Caco-2 (cell line): ENCODE results near the gene UBTD2. TPM values are rescaled to one million over a fixed set of nuclear protein-coding genes. Genes with fewer than 3 reads are reported as not detected.
"Not testable (repeated sequence)": the region's sequence is repeated elsewhere in the genome, so short reads cannot be mapped to it uniquely, and the experiment has no call there.

Experiments used
- BruUV-seq: library from RNA; stranded (reverse); fragments of 400-500 nt; replicated peaks from 2 replicates; lab custom pipeline; 2021; lab: Mats Ljungman, UMichigan
- CTCF ChIA-PET: fragments of 300-600 bp; sonication (Branson Sonifier 250); formaldehyde crosslinking; loops from one replicate; lab custom pipeline; 2022; ENCODE audit warnings: antibody characterized with exemption; lab: Charles Lee
- POLR2A ChIA-PET: fragments of 300-600 bp; sonication (Branson Sonifier 250); formaldehyde crosslinking; loops from one replicate; lab custom pipeline; 2022; ENCODE audit warnings: antibody characterized with exemption; lab: Charles Lee
- DNase-seq, 2 experiments: peaks; one replicate each; pipeline versions ENCODE4 v3.0.0 to v3.0.0-alpha.2; 2020 to 2022
- H3K27me3 ChIP-seq: replicated peaks from 2 replicates; pipeline ENCODE4 v1.6.0; 2011; ENCODE audit warnings: low read length; ENCODE audit not compliant: control insufficient read depth, insufficient read depth
- H3K36me3 ChIP-seq: 2 replicates; pipeline ENCODE4 v1.5.1; 2011; ENCODE audit warnings: low read length; ENCODE audit not compliant: control insufficient read depth, insufficient read depth
- H3K4me1 ChIP-seq: fragments of 250-450 bp; sonication (Bioruptor Pico); 2 replicates; pipeline ENCODE4 v1.5.1; 2020; ENCODE audit warnings: mild to moderate bottlenecking
- H3K4me3 ChIP-seq: 2 replicates; pipeline ENCODE4 v1.5.1; 2011; ENCODE audit warnings: low read depth, mild to moderate bottlenecking, control low read depth, low read length
- H3K9me3 ChIP-seq: fragments of 250-450 bp; sonication (Bioruptor Pico); 2 replicates; pipeline ENCODE4 v1.5.1; 2020; ENCODE audit warnings: mild to moderate bottlenecking, moderate library complexity
- H3K27ac Mint-ChIP-seq: one replicate; pipeline ENCODE4 v1.8.0; 2022; ENCODE audit warnings: mixed read lengths; ENCODE audit not compliant: unreplicated experiment
- H3K27me3 Mint-ChIP-seq: one replicate; pipeline ENCODE4 v1.8.0; 2022; ENCODE audit warnings: mixed read lengths; ENCODE audit not compliant: insufficient read depth, unreplicated experiment
- H3K36me3 Mint-ChIP-seq: one replicate; pipeline ENCODE4 v1.8.0; 2022; ENCODE audit warnings: mild to moderate bottlenecking, mixed read lengths; ENCODE audit not compliant: insufficient read depth, unreplicated experiment
- H3K4me1 Mint-ChIP-seq: one replicate; pipeline ENCODE4 v1.8.0; 2022; ENCODE audit warnings: low read depth, mixed read lengths; ENCODE audit not compliant: unreplicated experiment
- H3K4me3 Mint-ChIP-seq: one replicate; pipeline ENCODE4 v1.8.0; 2022; ENCODE audit warnings: mild to moderate bottlenecking, moderate library complexity, mixed read lengths; ENCODE audit not compliant: unreplicated experiment
- H3K9me3 Mint-ChIP-seq: one replicate; pipeline ENCODE4 v1.8.0; 2022; ENCODE audit warnings: mixed read lengths; ENCODE audit not compliant: unreplicated experiment
- intact Hi-C: fragments of 100-400 bp; cut with micrococcal nuclease; formaldehyde crosslinking; loops from one replicate; pipeline ENCODE4 v1.10.0; 2022; ENCODE audit not compliant: unreplicated experiment
- total RNA-seq: library from RNA; stranded (reverse); gene quantifications from 2 replicates; pipeline ENCODE4 v1.2.3, GENCODE V29; 2022
- TF ChIP-seq, protein P1 (sequence below), 2 experiments: fragments of 200-600 bp in 1 of 2; IDR thresholded peaks; 1 replicate in 1 of 2; 2 replicates in 1 of 2; pipeline versions ENCODE4 v1.5.1 to v1.8.0; 2011 to 2022; ENCODE audit warnings: antibody characterized with exemption in 1 of 2, control low read depth in 1 of 2, inconsistent platforms in 1 of 2, low read depth in 1 of 2, low read length in 1 of 2, mild to moderate bottlenecking in 1 of 2, moderate library complexity in 1 of 2; ENCODE audit not compliant: insufficient read depth in 1 of 2, severe bottlenecking in 1 of 2, unreplicated experiment in 1 of 2

The UBTD2 gene
- total RNA-seq, 1 experiment from 2014 or later: 32.4 TPM

DNA sequence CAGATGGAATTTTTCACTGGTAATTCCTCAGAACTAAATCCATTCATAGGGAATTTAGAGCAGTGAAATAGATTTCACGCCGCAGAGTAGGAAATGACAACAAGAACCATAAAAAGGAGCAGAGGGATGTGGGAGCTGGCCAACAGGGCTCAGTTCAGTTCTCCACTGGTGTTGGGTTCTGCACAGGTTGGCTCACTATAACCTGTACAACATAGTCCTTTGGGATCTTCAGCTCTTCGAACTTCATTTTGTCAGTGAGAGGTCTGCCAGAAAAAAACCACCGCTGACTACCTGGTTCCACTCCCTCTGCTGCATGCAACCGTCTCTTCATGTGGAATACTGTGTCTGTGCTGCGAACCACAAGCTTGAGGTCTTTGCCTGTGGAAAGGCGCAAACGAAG is 71.9 kb downstream of the UBTD2 start:
- BruUV-seq: no TSS peak
- ChIA-PET POLR2A (no interaction called here), CTCF (no interaction called here)

DNA sequence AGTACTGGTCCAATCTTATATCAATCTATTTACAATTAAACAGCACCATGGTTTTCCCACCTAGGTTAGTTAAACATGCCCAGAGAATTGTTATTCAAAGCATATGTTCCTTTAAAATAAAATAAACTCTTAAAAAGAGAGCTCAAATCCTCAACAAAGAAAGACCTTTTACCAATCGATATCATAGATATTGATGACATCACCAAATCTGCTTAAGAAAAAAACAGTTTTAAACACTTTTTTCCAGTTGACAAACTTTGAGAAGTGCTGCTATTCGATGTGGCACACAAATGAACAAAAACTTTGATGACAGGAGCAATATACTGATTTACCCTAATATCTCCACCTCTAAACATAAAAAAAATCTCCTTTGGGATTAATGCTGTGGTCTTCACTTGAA is 73.8 kb downstream of the UBTD2 start:
- H3K9me3 Mint-ChIP-seq: no peaks in the 10 kb centered on the region
- no peaks in the 10 kb centered on the region for H3K4me1 Mint-ChIP-seq
- H3K4me1 ChIP-seq: no peaks in the 10 kb centered on the region
- H3K27me3 Mint-ChIP-seq: no peaks in the 10 kb centered on the region
- no peaks in the 10 kb centered on the region for H3K9me3 ChIP-seq
- H3K36me3 Mint-ChIP-seq: peaks cover 51% of the 10 kb centered on the region
- CTCF ChIA-PET: no interaction called here
- DNase-seq: no peak
- no peaks in the 10 kb centered on the region for H3K27me3 ChIP-seq
- TF ChIP-seq, protein P1, sequence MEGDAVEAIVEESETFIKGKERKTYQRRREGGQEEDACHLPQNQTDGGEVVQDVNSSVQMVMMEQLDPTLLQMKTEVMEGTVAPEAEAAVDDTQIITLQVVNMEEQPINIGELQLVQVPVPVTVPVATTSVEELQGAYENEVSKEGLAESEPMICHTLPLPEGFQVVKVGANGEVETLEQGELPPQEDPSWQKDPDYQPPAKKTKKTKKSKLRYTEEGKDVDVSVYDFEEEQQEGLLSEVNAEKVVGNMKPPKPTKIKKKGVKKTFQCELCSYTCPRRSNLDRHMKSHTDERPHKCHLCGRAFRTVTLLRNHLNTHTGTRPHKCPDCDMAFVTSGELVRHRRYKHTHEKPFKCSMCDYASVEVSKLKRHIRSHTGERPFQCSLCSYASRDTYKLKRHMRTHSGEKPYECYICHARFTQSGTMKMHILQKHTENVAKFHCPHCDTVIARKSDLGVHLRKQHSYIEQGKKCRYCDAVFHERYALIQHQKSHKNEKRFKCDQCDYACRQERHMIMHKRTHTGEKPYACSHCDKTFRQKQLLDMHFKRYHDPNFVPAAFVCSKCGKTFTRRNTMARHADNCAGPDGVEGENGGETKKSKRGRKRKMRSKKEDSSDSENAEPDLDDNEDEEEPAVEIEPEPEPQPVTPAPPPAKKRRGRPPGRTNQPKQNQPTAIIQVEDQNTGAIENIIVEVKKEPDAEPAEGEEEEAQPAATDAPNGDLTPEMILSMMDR (IDR thresholded peaks at IDR 0.05; ENCODE audit: insufficient read depth in 1 of 2, low read depth in 1 of 2, low read length in 1 of 2, severe bottlenecking in 1 of 2, unreplicated experiment in 1 of 2): no peak
- BruUV-seq: TSS peak; percentile 27
- intact Hi-C loops: no loop called here
- peaks cover 4% of the 10 kb centered on the region; the same call in 1 of the 2 replicates for H3K36me3 ChIP-seq
- no peak overlapping the region for H3K4me3 ChIP-seq
- POLR2A ChIA-PET: no interaction called here
- H3K4me3 Mint-ChIP-seq: no peak overlapping the region
- H3K27ac Mint-ChIP-seq: no peak overlapping the region

More for the DNA sequence above, 71.9 kb downstream of the UBTD2 start:
- intact Hi-C loops: loop anchor here (1.0 kb wide), 1 partner anchor 23 kb away; no protein-coding TSS in a partner anchor
- Mint-ChIP-seq H3K4me3 (no peak overlapping the region), H3K27ac (no peak overlapping the region), H3K9me3 (no peaks in the 10 kb centered on the region), H3K4me1 (peaks cover 8% of the 10 kb centered on the region), H3K27me3 (no peaks in the 10 kb centered on the region), H3K36me3 (peaks cover 65% of the 10 kb centered on the region)
- Histone ChIP-seq H3K27me3 (no peaks in the 10 kb centered on the region), H3K4me3 (no peak overlapping the region), H3K4me1 (no peaks in the 10 kb centered on the region), H3K9me3 (no peaks in the 10 kb centered on the region), H3K36me3 (peaks cover 4% of the 10 kb centered on the region; the same call in 1 of the 2 replicates)
- DNase-seq: no peak
- TF ChIP-seq, protein P1 (IDR thresholded peaks at IDR 0.05; ENCODE audit: insufficient read depth in 1 of 2, low read depth in 1 of 2, low read length in 1 of 2, severe bottlenecking in 1 of 2, unreplicated experiment in 1 of 2): no peak

DNA sequence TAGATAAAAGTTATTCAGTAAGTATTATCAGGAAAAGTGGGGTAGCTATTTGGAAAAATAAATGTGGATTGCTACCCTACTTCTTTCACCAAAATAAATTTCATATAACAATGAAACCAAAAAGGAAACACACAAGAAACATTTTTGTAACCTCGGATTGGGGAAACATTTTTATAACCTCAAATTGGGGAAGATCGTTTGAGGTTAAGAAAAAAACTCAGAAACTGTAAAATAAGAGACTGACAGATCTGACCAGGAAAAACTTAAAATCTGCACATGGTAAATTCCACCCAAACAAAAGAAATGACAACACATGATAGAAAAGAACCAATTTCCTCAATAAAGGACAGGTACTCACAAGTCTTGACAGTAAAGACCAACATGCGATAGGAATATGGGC is 76.1 kb downstream of the UBTD2 start:
- H3K36me3 ChIP-seq: peaks cover 4% of the 10 kb centered on the region; the same call in 1 of the 2 replicates
- no peak overlapping the region for H3K4me3 Mint-ChIP-seq

DNA sequence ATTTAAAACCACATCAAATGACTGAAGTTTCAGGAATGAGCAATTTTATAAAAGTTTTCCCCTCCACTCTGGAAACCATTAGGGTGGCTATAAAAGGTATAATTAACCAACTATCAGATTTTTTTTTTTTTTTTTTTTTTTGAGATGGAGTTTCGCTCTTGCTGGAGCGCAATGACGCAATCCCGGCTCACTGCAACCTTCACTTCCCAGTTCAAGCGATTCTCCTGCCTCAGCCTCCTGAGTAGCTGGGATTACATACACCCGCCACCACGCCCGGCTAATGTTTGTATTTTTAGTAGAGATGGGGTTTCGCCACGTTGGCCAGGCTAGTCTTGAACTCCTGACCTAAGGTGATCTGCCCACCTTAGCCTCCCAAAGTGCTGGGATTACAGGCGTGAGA is 77.6 kb downstream of the UBTD2 start:
- H3K36me3 Mint-ChIP-seq: peaks cover 30% of the 10 kb centered on the region
- H3K27me3 Mint-ChIP-seq, intact Hi-C loops, H3K4me1 Mint-ChIP-seq, DNase-seq, CTCF ChIA-PET, H3K4me3 ChIP-seq, H3K27ac Mint-ChIP-seq, H3K27me3 ChIP-seq, H3K9me3 ChIP-seq, H3K4me1 ChIP-seq, H3K9me3 Mint-ChIP-seq, H3K36me3 ChIP-seq, BruUV-seq, POLR2A ChIA-PET, H3K4me3 Mint-ChIP-seq: not testable (repeated sequence)

More for the DNA sequence above, 76.1 kb downstream of the UBTD2 start:
- H3K36me3 Mint-ChIP-seq: peaks cover 40% of the 10 kb centered on the region
- no peaks in the 10 kb centered on the region for H3K9me3 ChIP-seq
- intact Hi-C loops: no loop called here
- no peaks in the 10 kb centered on the region for H3K4me1 ChIP-seq
- H3K4me3 ChIP-seq: no peak overlapping the region
- no peaks in the 10 kb centered on the region for H3K27me3 ChIP-seq
- ChIA-PET POLR2A (no interaction called here), CTCF (no interaction called here)
- no peaks in the 10 kb centered on the region for H3K9me3 Mint-ChIP-seq
- no peaks in the 10 kb centered on the region for H3K27me3 Mint-ChIP-seq
- no TSS peak for BruUV-seq
- DNase-seq: no peak
- TF ChIP-seq, protein P1 (IDR thresholded peaks at IDR 0.05; ENCODE audit: insufficient read depth in 1 of 2, low read depth in 1 of 2, low read length in 1 of 2, severe bottlenecking in 1 of 2, unreplicated experiment in 1 of 2): no peak
- no peaks in the 10 kb centered on the region for H3K4me1 Mint-ChIP-seq
- H3K27ac Mint-ChIP-seq: no peak overlapping the region
